ENCODE data around the gene FUT6.

- TF ChIP-seq POLR2A (IDR thresholded peaks at IDR 0.05; ENCODE audit: low read depth, low read length) (no peak), POLR2AphosphoS5 (IDR thresholded peaks at IDR 0.05; ENCODE audit: low read depth, low read length) (no peak), TAF1 (IDR thresholded peaks at IDR 0.05; ENCODE audit: borderline replicate concordance, low read depth, low read length) (no peak)
Measured at GRCh38 chr19:5789351-5789761, 50.1 kb downstream of the FUT6 start.

All from GM12892 (cell line).